ENCODE measurements around the gene RALGPS1.
"Not testable (repeated sequence)": the region's sequence is repeated elsewhere in the genome, so short reads cannot be mapped to it uniquely, and the experiment has no call there.

Gene RALGPS1

DNA sequence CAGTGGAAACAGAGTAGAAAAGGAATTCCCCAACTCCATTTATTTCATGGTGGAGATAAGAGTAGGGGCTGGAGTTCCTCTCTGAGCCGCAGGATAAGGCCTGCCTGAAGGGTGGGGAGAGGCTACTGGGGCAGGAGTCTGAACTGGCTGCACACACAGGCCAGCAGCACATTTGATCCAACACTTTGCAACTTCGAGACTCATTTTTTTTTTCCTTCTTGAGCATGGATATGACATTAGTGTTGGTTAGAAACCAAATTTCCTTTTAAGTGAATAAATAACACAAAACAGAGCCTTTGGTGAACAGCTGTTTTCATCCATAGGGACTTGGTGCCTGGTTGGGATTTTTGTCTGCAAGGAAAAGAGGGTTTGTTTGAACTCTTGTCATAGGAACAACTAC lies 76.6 kb downstream of the RALGPS1 start:
- DNase-seq = no peak

DNA sequence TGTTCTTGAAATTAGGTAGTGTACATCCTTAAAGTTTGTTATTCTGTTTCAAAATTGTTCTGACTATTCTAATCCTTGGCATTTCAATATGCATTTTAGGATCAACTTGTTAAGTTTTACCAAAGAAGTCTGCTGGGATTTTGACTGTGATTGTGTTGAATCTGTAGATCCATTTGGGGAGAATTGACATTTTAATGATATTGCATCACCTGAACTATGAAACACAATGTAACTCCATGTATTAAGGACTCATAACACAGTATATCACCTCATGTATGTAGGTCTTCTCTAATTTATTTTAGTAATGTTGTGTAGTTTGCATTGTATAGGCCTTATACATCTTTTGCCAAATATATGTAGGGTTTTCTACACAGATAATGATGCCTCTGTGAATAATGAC lies 77.8 kb downstream of the RALGPS1 start:
- no peak for DNase-seq

DNA sequence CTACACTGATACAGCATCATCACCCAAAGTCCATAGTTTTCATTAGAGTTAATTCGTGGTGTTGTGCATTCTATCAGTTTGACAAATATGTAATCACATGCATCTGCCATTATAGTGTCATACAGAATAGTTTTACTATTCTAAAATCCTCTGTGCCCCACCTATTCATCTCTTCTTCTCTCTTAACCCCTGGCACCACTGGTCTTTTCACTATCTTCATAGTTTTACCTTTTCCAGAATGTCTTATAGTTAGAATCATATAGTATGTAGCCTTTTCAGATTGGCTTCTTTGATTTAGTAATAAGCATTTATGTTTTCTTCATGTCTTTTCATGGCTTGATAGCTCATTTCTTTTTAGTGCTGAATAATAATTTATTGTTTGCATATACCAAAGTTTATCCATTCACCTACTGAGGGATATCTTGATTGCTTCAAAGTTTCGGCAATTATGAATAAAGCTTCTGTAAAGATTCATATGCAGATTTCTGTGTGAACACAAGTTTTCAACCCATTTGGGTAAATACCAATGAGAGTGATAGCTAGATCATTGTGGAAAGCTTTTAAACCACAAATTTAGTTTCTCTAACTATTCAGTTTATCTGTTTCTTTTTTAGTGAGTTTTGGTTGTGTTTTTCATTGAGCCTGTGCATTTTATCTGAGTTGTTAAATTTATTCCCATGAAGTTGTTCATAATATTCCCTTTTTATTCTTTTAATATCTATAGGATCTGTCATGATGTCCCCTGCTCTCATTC lies 84.9 kb downstream of the RALGPS1 start:
- DNase-seq = no peak

DNA sequence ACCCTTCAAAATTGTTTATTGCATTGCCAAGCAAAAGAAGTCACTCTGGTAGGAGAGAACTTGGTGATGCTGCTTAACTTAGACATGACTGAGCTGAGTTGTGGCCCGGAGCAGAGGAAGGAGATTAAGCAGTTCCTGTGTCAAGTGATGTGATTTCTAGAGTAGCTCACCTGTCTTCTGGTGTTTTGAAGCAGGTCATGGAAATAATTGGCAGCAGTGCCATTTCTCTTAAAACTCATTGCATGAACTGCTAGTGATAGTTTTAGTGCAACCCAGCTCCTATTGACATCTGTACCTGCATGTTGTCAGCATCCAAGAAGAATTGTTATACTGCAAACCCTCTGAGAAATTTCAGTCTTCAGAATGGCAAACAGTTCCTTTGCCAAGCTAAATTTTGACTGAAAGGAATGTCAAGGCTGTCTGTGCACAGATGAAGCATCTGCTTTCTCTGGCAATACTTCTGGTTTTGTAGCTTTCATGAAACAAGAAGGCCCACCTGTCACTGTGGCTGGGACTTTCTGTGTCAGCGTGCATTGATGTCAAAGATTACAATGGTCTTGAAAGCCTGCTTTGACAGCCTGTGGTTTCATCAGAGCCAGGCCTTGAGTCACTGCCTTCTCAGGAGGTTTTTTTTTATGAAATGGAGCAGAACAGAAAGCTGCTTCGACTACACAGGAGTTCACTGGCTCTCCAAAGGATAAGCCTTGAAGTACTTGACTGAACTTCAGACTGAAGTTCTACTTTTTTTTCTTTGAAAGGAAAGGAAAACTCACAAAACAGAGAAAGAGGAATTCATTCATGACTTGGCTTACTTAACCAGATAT lies 90.6 kb downstream of the RALGPS1 start:
- peak; percentile 53 for DNase-seq

- no peak for DNase-seq
These were observed 91.3 kb downstream of the RALGPS1 start for GRCh38 chr9:127005770-127006314.

DNA sequence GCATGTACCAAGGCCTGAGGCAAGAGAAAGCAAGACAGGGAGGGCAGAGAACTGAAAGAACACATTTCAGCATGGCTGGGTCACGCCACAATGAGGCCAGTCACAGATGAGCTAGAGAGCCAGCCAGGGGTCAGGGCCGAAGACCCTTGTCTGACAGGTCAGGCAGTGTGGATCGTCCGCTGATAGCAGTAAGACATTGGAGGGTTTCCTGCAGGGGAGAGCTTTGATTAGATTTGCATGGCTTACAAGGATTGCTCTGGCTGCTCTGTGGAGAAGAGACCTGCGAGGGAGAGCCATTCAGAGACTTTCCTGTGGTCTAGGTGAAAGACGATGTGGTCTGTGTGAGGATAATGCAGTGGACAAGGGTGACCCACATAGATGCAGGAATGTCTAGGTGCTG lies 93.1 kb downstream of the RALGPS1 start:
- DNase-seq = no peak

GRCh38 chr9:127008076-127008475 lies 93.5 kb downstream of the RALGPS1 start:
- no peak for DNase-seq

- no peak for DNase-seq
These were observed 97.2 kb downstream of the RALGPS1 start for GRCh38 chr9:127011772-127012171.

GRCh38 chr9:127012250-127012649 lies 97.7 kb downstream of the RALGPS1 start:
- DNase-seq = no peak

DNA sequence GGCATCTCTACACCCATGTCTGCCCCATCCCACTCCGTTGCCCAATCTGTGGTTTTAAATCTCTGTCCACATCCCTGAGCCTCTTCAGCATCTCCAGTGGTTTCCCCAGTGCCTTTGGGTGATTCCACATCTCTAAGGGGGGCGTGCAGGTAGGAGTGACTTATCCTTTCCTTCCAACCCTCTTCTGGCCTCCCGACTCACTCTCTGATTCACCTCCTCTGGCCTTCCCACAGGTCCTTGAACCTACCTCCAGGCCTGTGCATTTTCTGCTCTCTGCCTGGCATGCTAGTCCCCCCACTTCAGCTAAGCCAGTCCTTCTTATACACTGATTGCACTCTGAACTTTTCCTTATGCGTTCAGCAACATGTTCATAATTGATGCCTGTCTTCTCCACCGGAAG lies 99.0 kb downstream of the RALGPS1 start:
- no peak for DNase-seq

GRCh38 chr9:127014216-127014909 lies 99.8 kb downstream of the RALGPS1 start:
- DNase-seq = no peak

GRCh38 chr9:127014910-127015540 lies 100.4 kb downstream of the RALGPS1 start:
- DNase-seq = no peak

- no peak for DNase-seq
These were observed 101.4 kb downstream of the RALGPS1 start for GRCh38 chr9:127015921-127016512.

DNA sequence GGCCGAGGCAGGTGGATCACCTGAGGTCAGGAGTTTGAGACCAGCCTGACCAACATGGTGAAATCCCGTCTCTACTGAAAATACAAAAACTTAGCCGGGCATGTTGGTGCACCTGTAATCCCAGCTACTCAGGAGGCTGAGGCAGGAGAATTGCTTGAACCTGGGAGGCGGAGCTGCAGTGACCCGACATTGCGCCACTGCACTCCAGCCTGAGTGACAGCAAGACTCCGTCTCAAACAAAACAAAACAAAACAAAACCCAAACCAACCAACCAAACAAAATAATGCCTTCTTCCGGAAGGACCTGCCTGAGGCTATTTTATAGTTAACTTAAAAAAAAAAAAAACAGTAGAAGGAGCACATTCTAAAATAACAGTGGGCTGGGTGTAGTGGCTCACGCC lies 103.4 kb downstream of the RALGPS1 start:
- not testable (repeated sequence) for DNase-seq

- no peak for DNase-seq
These were observed 104.4 kb downstream of the RALGPS1 start for GRCh38 chr9:127018935-127019334.

- DNase-seq = no peak
These were observed 105.6 kb downstream of the RALGPS1 start for GRCh38 chr9:127020036-127020801.

DNA sequence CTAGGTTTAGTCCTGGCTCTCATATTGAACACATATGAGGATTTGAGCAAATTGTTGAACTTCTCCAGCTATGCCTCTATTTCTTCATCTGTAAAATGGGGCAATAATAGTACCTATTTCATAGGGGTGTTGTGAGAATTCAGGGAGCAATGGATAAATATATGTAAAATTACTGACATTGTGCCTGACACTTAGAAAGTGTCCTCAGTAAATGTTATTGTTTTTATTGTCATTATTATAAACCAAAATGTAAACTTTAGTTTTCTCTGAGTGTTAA lies 106.2 kb downstream of the RALGPS1 start:
- DNase-seq = no peak

GRCh38 chr9:127021664-127022363 lies 107.2 kb downstream of the RALGPS1 start:
- DNase-seq = no peak

- no peak for DNase-seq
These were observed 108.5 kb downstream of the RALGPS1 start for GRCh38 chr9:127022913-127023660.

- no peak for DNase-seq
These were observed 110.5 kb downstream of the RALGPS1 start for GRCh38 chr9:127025042-127025441.

- DNase-seq = no peak
These were observed 113.1 kb downstream of the RALGPS1 start for GRCh38 chr9:127027694-127028093.

Measured in activated T-cell treated with anti-CD3 and anti-CD28 coated beads, Interleukin-2, amount 50 U/mL, for 1 hour (primary cell).